ENCODE data around the gene YDJC. TPM values are rescaled to one million over a fixed set of nuclear protein-coding genes. Genes with fewer than 3 reads are reported as not detected.
A peak's percentile ranks its signal among the peaks of the same experiment; 100 is the strongest.

The YDJC gene
- total and polyA plus RNA-seq, 9 of the 15 experiments (the other 6 are each of a cell fraction or from before 2014, with no cell fraction given): 13.5 to 871 (median 164) TPM

GRCh38 chr22:21602579-21602978 lies 27.2 kb downstream of the YDJC start (continued):
- TF ChIP-seq NFRKB (IDR thresholded peaks at IDR 0.05; ENCODE audit: low read depth) (no peak), ZNF184 (CRISPR knock-in tag; IDR thresholded peaks at IDR 0.05) (peak; percentile 7; the same call in 1 of the 2 replicates), CEBPZ (IDR thresholded peaks at IDR 0.05; ENCODE audit: borderline replicate concordance, low read depth, low read length) (0 out of 2 replicates have a peak, but pooled peaks have one; percentile 43), PYGO2 (tag; IDR thresholded peaks at IDR 0.05) (no peak), RFX1 (IDR thresholded peaks at IDR 0.05) (no peak), BCLAF1 (IDR thresholded peaks at IDR 0.05; ENCODE audit: borderline replicate concordance in 1 of 2, control insufficient read depth in 1 of 2, low read depth in 2 of 2, low read length in 1 of 2) (no peak), CBX1 (IDR thresholded peaks at IDR 0.05; ENCODE audit: low read depth) (no peak), SMARCC2 (IDR thresholded peaks at IDR 0.05; ENCODE audit: low read depth) (no peak), ZBTB40 (IDR thresholded peaks at IDR 0.05) (no peak), ZBTB40 (CRISPR knock-in tag; IDR thresholded peaks at IDR 0.05) (peak; percentile 37; the same call in 1 of the 2 replicates)

Data from K562 (cell line).